ENCODE measurements around the gene ROR1. TPM values are rescaled to one million over a fixed set of nuclear protein-coding genes. Genes with fewer than 3 reads are reported as not detected.

The ROR1 gene
- total RNA-seq, 4 donors from 2014 or later, result 2.6 to 37.6 (median 11.5) TPM

- H3K9me3 ChIP-seq, result no peaks in the 10 kb centered on the region
- intact Hi-C loops (cut with DNase I; ENCODE audit: low total_unique reads), result no loop called here
- H3K27me3 ChIP-seq, result no peaks in the 10 kb centered on the region
- no peak for DNase-seq
- H3K4me3 ChIP-seq, result no peak overlapping the region
- no peaks in the 10 kb centered on the region for H3K4me1 ChIP-seq
- no peaks in the 10 kb centered on the region for H3K36me3 ChIP-seq
- no peak overlapping the region for H3K27ac ChIP-seq
- TF ChIP-seq CTCF (IDR thresholded peaks at IDR 0.05), result no peak
- TF ChIP-seq POLR2A (IDR thresholded peaks at IDR 0.05), result no peak
These were observed 160.9 kb downstream of the ROR1 start for GRCh38 chr1:63934697-63935096.

DNA sequence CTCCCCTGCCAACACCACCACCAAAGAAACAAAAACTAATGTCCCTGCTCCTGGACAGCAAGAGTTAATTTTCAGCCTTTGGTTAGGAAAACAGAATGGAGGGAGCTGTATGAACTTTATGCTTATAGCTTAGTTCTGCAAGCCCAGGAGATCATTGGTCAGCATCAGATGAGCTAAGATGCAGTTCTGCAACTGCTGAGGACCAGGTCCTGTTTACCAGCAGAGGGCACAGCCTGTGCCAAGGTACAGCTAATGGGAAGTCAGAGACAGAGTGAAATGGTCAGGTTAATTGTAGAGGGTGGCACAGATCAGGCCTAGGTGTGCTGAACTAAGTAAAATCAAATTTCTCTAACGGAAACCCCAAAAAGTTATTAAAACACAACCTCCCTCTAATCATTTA lies 161.3 kb downstream of the ROR1 start:
- Histone ChIP-seq H3K27me3 (no peaks in the 10 kb centered on the region), H3K36me3 (no peaks in the 10 kb centered on the region), H3K27ac (no peak overlapping the region), H3K4me3 (no peak overlapping the region), H3K9me3 (no peaks in the 10 kb centered on the region), H3K4me1 (no peaks in the 10 kb centered on the region)
- DNase-seq, result no peak
- TF ChIP-seq POLR2A (IDR thresholded peaks at IDR 0.05) (no peak), CTCF (IDR thresholded peaks at IDR 0.05) (peak in 1 of 4 experiments; percentile 8)
- intact Hi-C loops (cut with DNase I; ENCODE audit: low total_unique reads), result no loop called here

GRCh38 chr1:63935553-63935952 lies 161.7 kb downstream of the ROR1 start:
- no peaks in the 10 kb centered on the region for H3K27me3 ChIP-seq
- no peak for DNase-seq
- H3K4me3 ChIP-seq, result no peak overlapping the region
- H3K27ac ChIP-seq, result no peak overlapping the region
- no peaks in the 10 kb centered on the region for H3K36me3 ChIP-seq
- H3K4me1 ChIP-seq, result no peaks in the 10 kb centered on the region
- H3K9me3 ChIP-seq, result no peaks in the 10 kb centered on the region
- intact Hi-C loops (cut with DNase I; ENCODE audit: low total_unique reads), result no loop called here
- no peak for TF ChIP-seq POLR2A (IDR thresholded peaks at IDR 0.05)
- no peak for TF ChIP-seq CTCF (IDR thresholded peaks at IDR 0.05)

GRCh38 chr1:63936276-63936675 lies 162.5 kb downstream of the ROR1 start:
- Histone ChIP-seq H3K36me3 (no peaks in the 10 kb centered on the region), H3K27me3 (no peaks in the 10 kb centered on the region), H3K9me3 (no peaks in the 10 kb centered on the region), H3K4me3 (no peak overlapping the region), H3K27ac (no peak overlapping the region), H3K4me1 (no peaks in the 10 kb centered on the region)
- TF ChIP-seq POLR2A (IDR thresholded peaks at IDR 0.05) (no peak), CTCF (IDR thresholded peaks at IDR 0.05) (no peak)
- intact Hi-C loops (cut with DNase I; ENCODE audit: low total_unique reads), result no loop called here
- no peak for DNase-seq

DNA sequence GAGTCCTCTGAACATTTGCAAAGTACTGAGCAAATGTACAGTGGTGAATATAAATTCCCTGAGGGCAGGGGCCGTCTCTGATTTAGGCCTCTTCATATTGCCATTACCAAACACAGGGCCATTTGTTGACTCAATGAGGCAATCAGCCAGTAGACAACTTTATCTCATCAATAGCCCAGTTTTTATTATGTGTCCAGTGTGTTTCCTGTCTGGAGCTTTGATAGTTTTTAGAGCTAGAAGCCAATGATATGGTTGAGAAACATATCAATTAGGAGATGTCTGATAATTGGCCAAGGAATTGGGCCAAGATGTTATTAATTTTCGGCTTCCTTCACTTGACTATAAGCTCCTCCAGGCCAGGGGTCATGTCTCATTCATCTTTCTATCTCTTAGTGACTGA lies 163.0 kb downstream of the ROR1 start:
- Histone ChIP-seq H3K27ac (no peak overlapping the region), H3K4me3 (no peak overlapping the region), H3K9me3 (no peaks in the 10 kb centered on the region), H3K4me1 (no peaks in the 10 kb centered on the region), H3K36me3 (no peaks in the 10 kb centered on the region), H3K27me3 (no peaks in the 10 kb centered on the region)
- no peak for TF ChIP-seq POLR2A (IDR thresholded peaks at IDR 0.05)
- no peak for TF ChIP-seq CTCF (IDR thresholded peaks at IDR 0.05)
- DNase-seq, result no peak
- intact Hi-C loops (cut with DNase I; ENCODE audit: low total_unique reads), result no loop called here

All from uterus (tissue), 4 donors.